Measurements from ENCODE around the gene HHIP.
"Not testable (repeated sequence)": the region's sequence is repeated elsewhere in the genome, so short reads cannot be mapped to it uniquely, and the experiment has no call there.

Gene HHIP

DNA sequence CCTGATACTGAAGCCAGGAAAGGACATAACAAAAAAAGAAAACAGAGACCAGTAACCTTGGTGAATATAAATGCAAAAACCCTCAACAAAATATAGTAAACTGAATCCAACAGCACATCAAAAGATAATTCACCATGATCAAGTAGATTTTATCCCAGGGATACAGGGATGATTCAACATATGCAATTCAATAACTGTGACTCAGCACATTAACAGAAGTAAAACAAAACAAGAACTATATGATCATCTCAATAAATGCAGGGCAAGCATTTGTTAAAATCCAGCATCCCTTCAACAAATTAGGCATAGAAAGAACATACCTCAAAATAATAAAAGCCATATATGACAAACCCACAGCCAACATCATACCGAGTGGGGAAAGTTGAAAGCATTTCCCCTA lies 112.0 kb downstream of the HHIP start:
- DNase-seq: no peak

DNA sequence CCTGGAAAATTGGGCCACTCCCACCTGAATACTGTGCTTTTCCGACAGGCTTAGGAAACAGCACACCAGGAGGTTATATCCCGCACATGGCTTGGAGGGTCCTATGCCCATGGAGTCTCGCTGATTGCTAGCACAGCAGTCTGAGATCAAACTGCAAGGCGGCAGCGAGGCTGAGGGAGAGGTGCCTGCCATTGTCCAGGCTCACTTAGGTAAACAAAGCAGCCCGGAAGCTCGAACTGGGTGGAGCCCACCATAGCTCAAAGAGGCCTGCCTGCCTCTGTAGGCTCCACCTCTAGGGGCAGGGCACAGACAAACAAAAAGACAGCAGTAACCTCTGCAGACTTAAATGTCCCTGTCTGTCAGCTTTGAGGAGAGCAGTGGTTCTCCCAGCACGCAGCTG lies 122.9 kb downstream of the HHIP start:
- DNase-seq: not testable (repeated sequence)

DNA sequence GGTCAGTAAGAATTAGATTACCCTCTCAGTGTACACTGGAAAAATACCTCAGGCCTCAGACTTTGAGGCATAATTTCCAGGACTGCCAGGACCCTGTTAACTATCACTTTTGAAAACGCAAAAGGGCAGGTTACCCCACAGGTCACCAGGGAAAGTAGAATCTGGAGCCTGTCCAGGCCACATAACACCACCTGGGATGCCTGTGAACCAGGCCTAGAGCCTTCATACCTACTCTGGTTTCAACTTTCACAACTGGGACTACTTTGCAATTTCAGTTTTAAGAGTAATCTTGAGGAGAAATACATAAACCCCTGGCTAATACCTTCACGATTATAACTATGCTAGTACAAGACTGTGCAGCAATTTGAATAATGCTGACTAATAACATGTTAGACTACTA lies 132.4 kb downstream of the HHIP start:
- DNase-seq: no peak

DNA sequence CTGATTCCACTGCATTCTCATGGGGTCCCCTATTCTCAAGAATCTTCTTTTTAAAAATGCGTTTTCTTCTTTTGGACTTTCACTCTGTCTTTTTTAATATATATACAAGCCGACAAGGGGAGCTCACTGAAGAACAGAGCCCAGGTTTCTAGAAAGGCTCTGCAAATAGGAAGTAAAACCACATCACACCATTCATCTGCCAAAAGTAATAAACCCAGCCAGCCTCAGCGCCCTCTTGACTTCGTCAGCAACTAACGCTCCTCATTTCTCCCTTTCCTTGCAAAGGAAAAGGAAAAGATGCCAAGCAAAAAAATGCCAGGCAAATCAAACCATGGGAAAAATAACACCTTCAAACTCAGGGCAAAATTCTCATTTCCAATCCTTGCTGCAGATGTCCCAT lies 136.4 kb downstream of the HHIP start:
- no peak for DNase-seq

DNA sequence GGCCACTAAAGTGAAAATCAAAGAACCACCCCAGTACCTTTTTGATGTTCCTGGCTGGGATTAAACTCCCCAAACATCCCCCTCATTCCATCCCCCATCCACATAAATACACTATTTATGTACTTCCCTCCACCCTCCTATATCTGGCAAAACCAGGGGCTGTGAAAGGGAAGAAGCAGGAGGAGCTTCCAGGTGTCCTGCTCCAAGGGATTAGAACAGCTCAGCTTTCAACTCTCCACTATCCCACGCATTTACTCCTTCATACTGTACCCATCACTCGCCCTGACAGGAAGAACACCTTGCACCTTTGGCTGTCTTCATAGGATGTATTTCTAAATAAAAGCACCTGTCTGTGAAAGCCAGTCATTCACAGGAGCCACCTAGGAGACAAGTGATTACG lies 140.0 kb downstream of the HHIP start:
- no peak for DNase-seq

DNA sequence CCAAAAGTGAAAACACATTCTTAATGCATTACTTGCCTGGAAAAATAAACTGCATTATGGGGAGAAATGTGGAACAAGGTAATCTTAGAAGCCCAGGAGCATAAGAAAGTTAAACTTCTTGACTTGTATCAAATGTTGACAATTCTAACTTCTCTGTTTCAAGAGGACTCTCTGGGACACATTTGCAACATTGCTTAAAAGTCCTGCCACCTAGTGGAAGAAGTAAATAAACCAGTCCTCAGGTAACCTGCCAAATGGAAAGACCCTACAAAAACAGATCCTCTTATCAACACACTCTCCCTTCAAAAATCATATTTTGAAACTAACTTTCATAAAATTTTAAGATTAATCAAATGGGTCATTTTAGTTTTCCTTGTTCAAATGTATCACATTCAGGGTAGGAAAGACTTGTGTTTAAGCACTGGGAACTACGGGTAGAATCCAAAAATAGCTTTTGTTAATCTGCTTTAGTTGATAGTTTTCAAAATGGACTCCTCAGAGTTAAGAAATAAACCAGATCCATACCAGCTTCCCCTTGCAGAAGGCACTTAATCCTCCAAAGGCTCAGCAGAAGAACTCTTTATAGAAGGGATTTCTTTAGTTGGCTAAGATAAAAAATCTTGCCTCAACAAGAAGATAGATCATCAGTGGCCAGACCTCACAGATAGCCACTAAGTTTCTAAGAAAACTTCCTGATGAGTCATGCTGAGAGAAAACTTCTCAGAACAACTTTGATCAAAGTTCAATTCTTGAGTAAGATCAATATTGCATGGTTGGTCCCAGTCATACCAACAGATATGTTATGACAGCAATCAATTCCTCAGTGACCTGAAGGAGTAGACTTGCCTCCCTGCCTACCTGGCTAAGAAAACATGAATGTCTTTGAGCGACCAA lies 141.7 kb downstream of the HHIP start:
- DNase-seq: no peak

DNA sequence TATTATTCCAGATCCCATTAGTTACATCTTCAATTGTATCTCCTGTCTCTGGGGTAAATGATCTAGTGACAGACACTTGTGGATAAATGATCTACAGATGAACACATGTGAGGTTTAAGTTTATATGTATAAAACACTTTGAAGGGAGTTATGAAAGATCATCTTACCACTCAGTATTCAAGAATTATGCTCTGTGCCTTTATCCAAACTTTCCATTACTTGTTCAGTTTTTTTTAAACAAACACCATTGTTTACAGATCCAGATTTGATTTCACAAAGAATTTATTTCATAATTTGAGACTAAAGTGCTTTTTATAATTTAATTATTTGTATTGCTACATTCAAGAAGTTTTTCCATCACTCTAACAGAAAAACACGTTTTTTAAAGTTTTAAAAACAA lies 142.5 kb downstream of the HHIP start:
- no peak for DNase-seq

DNA sequence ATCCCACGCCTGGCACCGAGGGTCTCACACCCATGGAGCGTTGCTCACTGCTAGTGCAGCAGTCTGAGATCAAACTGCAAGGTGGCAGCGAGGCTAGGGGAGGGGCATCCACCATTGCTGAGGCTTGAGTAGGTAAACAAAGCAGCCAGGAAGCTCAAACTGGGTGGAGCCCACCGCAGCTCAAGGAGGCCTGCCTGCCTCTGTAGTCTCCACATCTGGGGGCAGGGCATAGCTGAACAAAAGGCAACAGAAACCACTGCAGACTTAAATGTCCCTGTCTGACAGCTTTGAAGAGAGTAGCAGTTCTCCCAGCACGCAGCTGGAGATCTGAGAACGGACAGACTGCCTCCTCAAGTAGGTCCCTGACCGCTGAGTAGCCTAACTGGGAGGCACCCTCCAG lies 146.0 kb downstream of the HHIP start:
- DNase-seq: not testable (repeated sequence)

Data from activated CD4-positive, CD25-positive, alpha-beta regulatory T cell (primary cell).